ENCODE results near the gene COQ2. TPM values are rescaled to one million over a fixed set of nuclear protein-coding genes. Genes with fewer than 3 reads are reported as not detected.
A peak's percentile ranks its signal among the peaks of the same experiment; 100 is the strongest.

COQ2 gene
- total and polyA plus RNA-seq, 5 donors: 12.1 to 17.5 (median 14.5) TPM

DNA sequence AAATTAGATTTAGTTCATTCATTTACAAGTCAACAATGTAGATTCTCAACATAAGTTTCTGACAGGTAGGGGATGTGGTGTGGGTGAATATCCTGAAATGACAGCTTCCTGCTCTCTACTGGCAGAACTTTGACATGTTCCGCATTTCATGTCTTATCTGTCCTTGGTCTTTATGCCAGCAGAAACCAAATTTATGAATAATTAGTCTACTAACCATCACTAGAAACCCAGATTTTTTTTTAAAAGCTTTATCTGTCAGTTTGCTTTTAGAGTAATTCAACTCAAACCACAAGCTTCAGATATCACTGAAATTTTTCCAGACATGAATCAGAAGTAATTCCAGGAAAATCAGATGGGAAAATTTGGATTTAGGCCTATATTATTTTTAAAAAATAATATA, 17.9 kb downstream of the COQ2 start:
- WGBS: 79% methylated on average over 1 of the region's 1 CpG
- intact Hi-C loops (cut with DNase I): loop anchor here in 3 of 4 donors (10.0 kb wide), 2 partner anchors 192 to 802 kb away; no protein-coding TSS in a partner anchor
- ATAC-seq (no peak), DNase-seq (no peak)
- no peaks in the 10 kb centered on the region for H3K27me3 ChIP-seq (ENCODE audit: control insufficient read depth, insufficient read depth)
- no peaks in the 10 kb centered on the region for H3K4me1 ChIP-seq (ENCODE audit: control insufficient read depth, insufficient read depth, low read length)
- H3K4me3 ChIP-seq (ENCODE audit: low read length): no peak overlapping the region
- H3K27ac ChIP-seq (ENCODE audit: low read length): no peak overlapping the region
- H3K9me3 ChIP-seq (ENCODE audit: control insufficient read depth, low read length): no peaks in the 10 kb centered on the region

- Histone ChIP-seq H3K9me3 (ENCODE audit: control insufficient read depth, low read length) (no peaks in the 10 kb centered on the region), H3K4me1 (ENCODE audit: control insufficient read depth, insufficient read depth, low read length) (peaks cover 2% of the 10 kb centered on the region), H3K4me3 (ENCODE audit: low read length) (no peak overlapping the region), H3K27me3 (ENCODE audit: control insufficient read depth, insufficient read depth) (no peaks in the 10 kb centered on the region), H3K27ac (ENCODE audit: low read length) (no peak overlapping the region)
- no peak for DNase-seq
- WGBS: 86% methylated on average over 1 of the region's 1 CpG
- no peak for ATAC-seq
- intact Hi-C loops (cut with DNase I): loop anchor here in 3 of 4 donors (5.0 to 10.0 kb wide), 3 partner anchors 188 to 801 kb away; no protein-coding TSS in a partner anchor
Measured at GRCh38 chr4:83263106-83263505, 21.5 kb downstream of the COQ2 start.

DNA sequence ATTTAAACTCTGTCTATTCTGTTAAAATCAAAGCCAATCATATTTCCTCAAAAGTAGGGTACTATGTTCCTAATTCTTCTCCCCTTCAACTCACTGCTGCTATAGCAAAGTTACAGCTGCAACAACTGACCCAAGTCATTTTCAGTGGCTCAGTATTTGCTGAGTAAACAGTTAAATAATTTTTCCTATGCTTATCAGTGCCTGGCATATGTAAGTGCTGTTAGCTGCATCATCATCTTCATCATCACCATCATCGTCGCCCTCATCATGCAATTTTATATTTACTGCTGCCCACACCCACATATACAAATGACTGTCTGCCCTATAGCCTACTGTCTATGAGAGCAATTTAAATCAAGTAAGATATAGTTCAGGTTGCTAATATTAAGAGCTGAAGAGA, 21.9 kb downstream of the COQ2 start:
- H3K4me3 ChIP-seq (ENCODE audit: low read length): no peak overlapping the region
- no peaks in the 10 kb centered on the region for H3K9me3 ChIP-seq (ENCODE audit: control insufficient read depth, low read length)
- intact Hi-C loops (cut with DNase I): loop anchor here in 3 of 4 donors (5.0 to 10.0 kb wide), 3 partner anchors 188 to 800 kb away; no protein-coding TSS in a partner anchor
- ATAC-seq (no peak), DNase-seq (no peak)
- peaks cover 2% of the 10 kb centered on the region for H3K4me1 ChIP-seq (ENCODE audit: control insufficient read depth, insufficient read depth, low read length)
- no peak overlapping the region for H3K27ac ChIP-seq (ENCODE audit: low read length)
- no peaks in the 10 kb centered on the region for H3K27me3 ChIP-seq (ENCODE audit: control insufficient read depth, insufficient read depth)
- WGBS: 90% methylated on average over 2 of the region's 2 CpGs

GRCh38 chr4:83261307-83261706, 23.3 kb downstream of the COQ2 start:
- no peak for ATAC-seq
- intact Hi-C loops (cut with DNase I): loop anchor here in 3 of 4 donors (5.0 to 10.0 kb wide), 3 partner anchors 187 to 799 kb away; no protein-coding TSS in a partner anchor
- H3K27ac ChIP-seq (ENCODE audit: low read length): no peak overlapping the region
- DNase-seq: no peak
- H3K27me3 ChIP-seq (ENCODE audit: control insufficient read depth, insufficient read depth): no peaks in the 10 kb centered on the region
- H3K4me1 ChIP-seq (ENCODE audit: control insufficient read depth, insufficient read depth, low read length): peaks cover 2% of the 10 kb centered on the region
- WGBS: 91% methylated on average over 5 of the region's 5 CpGs
- no peaks in the 10 kb centered on the region for H3K9me3 ChIP-seq (ENCODE audit: control insufficient read depth, low read length)
- no peak overlapping the region for H3K4me3 ChIP-seq (ENCODE audit: low read length)

DNA sequence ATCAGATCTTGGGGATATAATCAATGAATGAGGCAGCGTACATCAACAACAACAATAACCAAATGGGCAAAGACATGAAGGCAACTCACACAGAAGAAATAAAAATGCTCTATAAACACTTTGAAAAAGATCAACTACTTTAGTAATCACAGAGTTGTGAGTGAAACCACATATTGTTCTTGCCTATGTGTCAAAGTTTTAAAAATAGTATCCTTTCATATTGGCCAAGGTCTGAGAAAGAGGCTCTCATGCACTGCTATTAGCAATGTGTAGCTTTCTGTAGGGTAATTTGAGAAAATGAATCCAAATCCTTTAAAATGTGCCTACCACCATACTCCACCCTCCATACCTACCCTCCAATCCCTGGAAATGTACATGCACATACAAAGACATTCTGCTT, 25.0 kb downstream of the COQ2 start:
- WGBS: 97% methylated on average over 1 of the region's 1 CpG
- ATAC-seq (no peak), DNase-seq (no peak)
- no peaks in the 10 kb centered on the region for H3K27me3 ChIP-seq (ENCODE audit: control insufficient read depth, insufficient read depth)
- H3K4me3 ChIP-seq (ENCODE audit: low read length): no peak overlapping the region
- peaks cover 2% of the 10 kb centered on the region for H3K4me1 ChIP-seq (ENCODE audit: control insufficient read depth, insufficient read depth, low read length)
- H3K27ac ChIP-seq (ENCODE audit: low read length): no peak overlapping the region
- H3K9me3 ChIP-seq (ENCODE audit: control insufficient read depth, low read length): no peaks in the 10 kb centered on the region
- intact Hi-C loops (cut with DNase I): loop anchor here in 2 of 4 donors (5.0 to 10.0 kb wide), 3 partner anchors 175 to 795 kb away; no protein-coding TSS in a partner anchor

DNA sequence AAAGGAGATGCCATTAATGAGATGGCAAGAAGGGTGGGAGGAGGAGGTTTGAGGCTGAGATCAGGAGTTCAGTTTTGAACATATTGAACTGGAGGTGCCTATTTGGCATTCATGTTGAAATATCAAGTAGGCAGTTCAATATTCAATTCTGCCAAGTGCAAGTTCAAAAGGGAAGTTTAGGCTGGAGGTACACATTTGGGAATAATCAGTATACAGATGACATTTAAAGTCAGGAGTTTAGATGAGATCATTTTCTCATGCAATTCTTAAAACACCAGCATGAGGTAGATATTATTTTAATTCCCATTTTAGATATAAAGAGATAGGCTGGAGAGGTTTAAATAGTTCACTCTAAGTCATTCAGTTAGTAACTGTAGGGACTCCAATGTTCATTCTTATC, 26.1 kb downstream of the COQ2 start:
- intact Hi-C loops (cut with DNase I): loop anchor here in 2 of 4 donors (5.0 to 10.0 kb wide), 3 partner anchors 174 to 794 kb away; no protein-coding TSS in a partner anchor
- Histone ChIP-seq H3K4me3 (ENCODE audit: low read length) (no peak overlapping the region), H3K9me3 (ENCODE audit: control insufficient read depth, low read length) (no peaks in the 10 kb centered on the region), H3K4me1 (ENCODE audit: control insufficient read depth, insufficient read depth, low read length) (peaks cover 2% of the 10 kb centered on the region), H3K27ac (ENCODE audit: low read length) (no peak overlapping the region), H3K27me3 (ENCODE audit: control insufficient read depth, insufficient read depth) (no peaks in the 10 kb centered on the region)
- DNase-seq (no peak), ATAC-seq (no peak)

- no peaks in the 10 kb centered on the region for H3K9me3 ChIP-seq (ENCODE audit: control insufficient read depth, low read length)
- H3K4me1 ChIP-seq (ENCODE audit: control insufficient read depth, insufficient read depth, low read length): peaks cover 2% of the 10 kb centered on the region
- H3K27me3 ChIP-seq (ENCODE audit: control insufficient read depth, insufficient read depth): no peaks in the 10 kb centered on the region
- intact Hi-C loops (cut with DNase I): loop anchor here in 2 of 4 donors (5.0 to 10.0 kb wide), 3 partner anchors 173 to 793 kb away; no protein-coding TSS in a partner anchor
- 83% methylated on average over 7 of the region's 7 CpGs for WGBS
- no peak overlapping the region for H3K4me3 ChIP-seq (ENCODE audit: low read length)
- DNase-seq (no peak), ATAC-seq (no peak)
- no peak overlapping the region for H3K27ac ChIP-seq (ENCODE audit: low read length)
Measured at GRCh38 chr4:83257811-83258210, 26.8 kb downstream of the COQ2 start.

DNA sequence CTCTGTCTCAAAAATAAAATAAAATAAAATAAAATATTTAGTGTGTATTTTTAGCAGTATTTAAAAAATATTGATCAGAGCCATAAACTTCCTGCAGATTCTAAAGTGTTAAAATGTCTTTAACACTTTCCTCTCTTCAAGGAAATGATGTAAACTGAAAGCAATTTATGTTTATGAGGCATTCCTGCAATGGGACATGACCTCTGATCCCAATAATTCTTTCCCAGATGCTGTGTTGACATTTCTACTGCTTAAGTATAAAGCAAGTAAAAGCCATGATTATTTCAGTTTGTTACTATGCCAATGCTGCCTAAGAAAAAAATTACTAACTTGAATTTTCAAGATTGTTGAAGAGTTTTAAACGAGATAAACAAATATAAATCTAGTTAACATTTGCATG, 29.0 kb downstream of the COQ2 start:
- H3K4me3 ChIP-seq (ENCODE audit: low read length): no peak overlapping the region
- no peaks in the 10 kb centered on the region for H3K27me3 ChIP-seq (ENCODE audit: control insufficient read depth, insufficient read depth)
- intact Hi-C loops (cut with DNase I): loop anchor here in 2 of 4 donors (5.0 to 10.0 kb wide), 3 partner anchors 171 to 791 kb away; no protein-coding TSS in a partner anchor
- H3K27ac ChIP-seq (ENCODE audit: low read length): no peak overlapping the region
- no peak for DNase-seq
- no peak for ATAC-seq
- WGBS: 41% methylated on average over 1 of the region's 1 CpG
- H3K9me3 ChIP-seq (ENCODE audit: control insufficient read depth, low read length): no peaks in the 10 kb centered on the region
- H3K4me1 ChIP-seq (ENCODE audit: control insufficient read depth, insufficient read depth, low read length): peaks cover 2% of the 10 kb centered on the region

- WGBS: 34% methylated on average over 7 of the region's 7 CpGs
- ATAC-seq (peak; percentile 62 to 76), DNase-seq (peak; percentile 49 to 69 (median 60))
- intact Hi-C loops (cut with DNase I): loop anchor here in 1 of 4 donors (10.0 kb wide), 2 partner anchors 168 to 788 kb away; no protein-coding TSS in a partner anchor
- no peaks in the 10 kb centered on the region for H3K27me3 ChIP-seq (ENCODE audit: control insufficient read depth, insufficient read depth)
- H3K9me3 ChIP-seq (ENCODE audit: control insufficient read depth, low read length): no peaks in the 10 kb centered on the region
- H3K4me1 ChIP-seq (ENCODE audit: control insufficient read depth, insufficient read depth, low read length): no peaks in the 10 kb centered on the region
- no peak overlapping the region for H3K4me3 ChIP-seq (ENCODE audit: low read length)
- H3K27ac ChIP-seq (ENCODE audit: low read length): no peak overlapping the region
Measured at GRCh38 chr4:83252782-83253405, 31.7 kb downstream of the COQ2 start.

DNA sequence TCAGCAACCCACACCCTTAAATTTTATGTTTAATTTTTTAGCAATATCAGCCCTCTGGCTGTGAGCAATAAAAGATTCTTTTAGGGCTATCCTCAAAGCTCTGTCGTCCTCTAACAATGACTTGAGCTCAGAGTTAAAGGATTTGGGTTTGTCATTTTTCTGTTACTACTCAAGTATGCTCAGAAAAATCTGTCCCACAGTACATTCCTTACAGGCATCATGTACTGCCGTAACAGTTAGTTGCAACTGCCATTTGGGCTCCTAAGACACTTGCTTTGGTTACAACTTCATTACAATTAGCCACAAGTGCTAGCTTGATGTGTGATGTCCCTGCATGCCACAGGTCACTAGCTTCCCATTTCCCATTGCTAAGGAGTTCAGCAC, 33.2 kb downstream of the COQ2 start:
- ATAC-seq (no peak), DNase-seq (no peak)
- 82% methylated on average over 2 of the region's 2 CpGs for WGBS
- H3K4me3 ChIP-seq (ENCODE audit: low read length): no peak overlapping the region
- intact Hi-C loops (cut with DNase I): loop anchor here in 1 of 4 donors (10.0 kb wide), 2 partner anchors 167 to 787 kb away; no protein-coding TSS in a partner anchor
- H3K4me1 ChIP-seq (ENCODE audit: control insufficient read depth, insufficient read depth, low read length): no peaks in the 10 kb centered on the region
- H3K27me3 ChIP-seq (ENCODE audit: control insufficient read depth, insufficient read depth): no peaks in the 10 kb centered on the region
- no peaks in the 10 kb centered on the region for H3K9me3 ChIP-seq (ENCODE audit: control insufficient read depth, low read length)
- H3K27ac ChIP-seq (ENCODE audit: low read length): no peak overlapping the region

DNA sequence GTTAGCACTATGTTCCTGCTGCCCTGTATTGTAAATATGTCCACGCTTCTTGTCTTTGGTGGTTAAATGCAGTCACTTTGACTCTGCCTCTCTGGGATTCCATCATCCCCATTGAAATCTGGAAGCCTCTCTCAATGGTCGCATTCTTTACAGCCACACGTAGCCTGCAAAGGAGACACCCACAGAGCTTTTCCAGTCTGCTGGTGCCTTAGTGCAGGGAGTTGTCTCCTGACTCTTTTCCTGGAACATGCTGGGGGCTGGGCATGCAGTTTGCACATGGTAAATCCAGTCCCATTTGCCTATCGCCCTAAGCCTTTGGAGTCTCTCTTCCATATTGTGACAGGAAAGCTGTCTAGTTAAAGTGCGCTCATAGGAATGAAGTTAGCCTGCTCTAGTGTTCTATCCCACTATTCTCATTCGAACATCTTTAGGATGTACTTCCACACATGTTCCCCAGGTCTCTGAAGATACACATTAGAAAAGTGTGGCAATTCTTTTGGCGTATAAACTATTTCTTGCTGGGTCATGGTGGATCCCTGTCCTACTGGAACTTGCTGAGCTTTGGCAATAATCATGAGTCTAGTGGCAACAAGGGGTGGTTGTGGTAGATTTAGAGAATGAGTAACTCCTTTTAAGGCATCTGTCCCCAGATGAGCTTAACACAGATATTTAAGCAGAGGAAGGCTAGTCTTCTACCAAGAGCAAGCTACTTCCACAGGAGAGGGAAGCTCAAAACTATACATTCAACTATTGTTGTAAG, 33.7 kb downstream of the COQ2 start:
- H3K27ac ChIP-seq (ENCODE audit: low read length): no peak overlapping the region
- DNase-seq (no peak), ATAC-seq (no peak)
- H3K9me3 ChIP-seq (ENCODE audit: control insufficient read depth, low read length): no peaks in the 10 kb centered on the region
- no peak overlapping the region for H3K4me3 ChIP-seq (ENCODE audit: low read length)
- no peaks in the 10 kb centered on the region for H3K4me1 ChIP-seq (ENCODE audit: control insufficient read depth, insufficient read depth, low read length)
- intact Hi-C loops (cut with DNase I): loop anchor here in 1 of 4 donors (10.0 kb wide), 2 partner anchors 166 to 786 kb away; no protein-coding TSS in a partner anchor
- H3K27me3 ChIP-seq (ENCODE audit: control insufficient read depth, insufficient read depth): no peaks in the 10 kb centered on the region
- 87% methylated on average over 7 of the region's 7 CpGs for WGBS

Data from right cardiac atrium (tissue), 5 donors.